GM12891 (cell line): ENCODE data around the gene SEC24B.

Experiments
- PAX5 ChIP-seq: IDR thresholded peaks from 2 replicates; pipeline ENCODE4 v1.6.1; 2011; ENCODE audit warnings: low read length, moderate library complexity, mild to moderate bottlenecking; ENCODE audit not compliant: insufficient read depth, severe bottlenecking
- POLR2A ChIP-seq: IDR thresholded peaks from 2 replicates; pipeline ENCODE4 v1.6.1; 2011; ENCODE audit warnings: low read depth, low read length, control low read depth
- POLR2AphosphoS5 ChIP-seq: IDR thresholded peaks from 2 replicates; pipeline ENCODE4 v1.6.1; 2011; ENCODE audit warnings: low read depth, low read length, control low read depth
- POU2F2 ChIP-seq: IDR thresholded peaks from 2 replicates; pipeline ENCODE4 v1.6.1; 2011; ENCODE audit warnings: low read depth, mild to moderate bottlenecking, control low read depth, low read length, moderate library complexity
- SPI1 ChIP-seq: IDR thresholded peaks from 2 replicates; pipeline ENCODE4 v1.6.1; 2011; ENCODE audit warnings: low read depth, low read length, control low read depth
- TAF1 ChIP-seq: IDR thresholded peaks from 2 replicates; pipeline ENCODE4 v1.6.1; 2011; ENCODE audit warnings: low read depth, low read length, control low read depth

DNA sequence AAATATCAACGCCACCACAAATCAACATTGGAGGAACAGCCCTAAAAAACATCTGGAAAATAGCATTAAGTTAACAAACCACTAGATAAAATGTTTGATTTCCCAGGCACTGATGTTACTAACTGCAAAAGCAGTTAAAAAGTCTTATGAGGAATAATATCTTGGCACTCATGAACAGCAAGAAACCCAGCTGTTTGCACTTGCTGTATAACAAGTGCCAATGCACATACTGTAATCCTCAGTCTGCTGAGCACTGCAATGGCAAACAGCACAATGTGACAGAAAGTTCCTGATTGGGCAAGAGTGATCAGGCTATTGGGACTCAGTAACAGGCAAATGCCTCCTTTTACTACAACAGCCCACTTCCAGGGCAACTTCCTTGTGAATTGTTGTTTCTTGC lies 20.8 kb upstream of the SEC24B start:
- TF ChIP-seq POLR2A (no peak), POLR2AphosphoS5 (no peak), TAF1 (no peak), SPI1 (no peak), PAX5 (no peak), POU2F2 (no peak)
